Stimulated activated CD8-positive, alpha-beta memory T cell treated with anti-CD3 and anti-CD28 coated beads, Interleukin-4, amount 100 ng/mL, for 1 hour (primary cell): ENCODE results near the gene RAPSN.

ENCODE experiments used
- DNase-seq, 2 donors: peaks; one replicate each; pipeline ENCODE4 v3.0.0-alpha.2; 2020; ENCODE audit warnings: low read depth in 2 of 2, low spot score in 1 of 2

RAPSN gene

GRCh38 chr11:47409440-47410369 is 39.2 kb downstream of the RAPSN start:
- DNase-seq, result no peak

DNA sequence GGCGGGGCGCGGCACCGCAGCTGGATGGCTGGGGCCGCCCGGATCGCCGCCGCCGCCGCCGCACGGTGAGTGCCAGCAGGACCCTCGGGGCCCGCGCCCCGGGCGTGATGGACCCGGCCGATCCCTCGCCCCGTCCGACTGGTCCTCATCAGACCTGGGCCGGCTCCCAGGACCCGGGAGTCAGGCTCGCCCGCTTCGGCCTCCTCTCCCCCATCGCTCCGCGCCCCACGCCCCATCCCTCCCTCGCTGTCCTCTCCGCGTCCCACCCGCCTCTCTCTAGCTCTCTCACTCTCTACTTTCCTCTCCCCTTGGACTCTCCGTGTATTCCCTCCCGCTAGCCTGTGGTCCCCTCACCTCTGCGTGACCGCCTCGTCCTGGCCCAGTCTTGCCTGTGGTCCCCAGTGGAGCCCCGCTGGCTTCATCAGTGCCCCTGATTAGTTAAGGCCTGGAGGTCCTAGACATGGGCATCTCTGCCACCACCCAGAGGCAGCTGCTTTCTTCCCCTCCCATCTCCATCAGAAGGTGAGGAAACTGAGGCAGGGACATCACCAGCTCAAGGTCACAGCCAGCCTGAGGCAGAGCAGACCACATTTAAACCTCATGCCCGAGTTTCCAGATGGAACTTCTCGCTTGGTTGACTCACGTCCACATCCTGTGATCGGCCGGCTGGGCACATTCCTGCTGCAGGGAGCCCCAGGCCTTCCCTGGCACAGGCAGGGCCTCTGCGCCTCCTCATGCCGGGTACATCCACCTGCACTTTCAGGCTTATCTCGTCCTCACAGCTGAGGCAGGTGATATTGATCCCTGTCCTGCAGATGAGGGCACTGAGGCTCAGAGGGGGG is 40.1 kb downstream of the RAPSN start:
- DNase-seq, result no peak

GRCh38 chr11:47407746-47408590 is 41.0 kb downstream of the RAPSN start, which contains the start of gene SLC39A13:
Gene SLC39A13, plus strand, starts transcription at chr11:47408590. Its CDS starts 1,505 bp downstream, at chr11:47410095.
- peak; percentile 81 to 88 for DNase-seq

- DNase-seq, result no peak
These were observed 41.8 kb downstream of the RAPSN start for GRCh38 chr11:47406896-47407745.

DNA sequence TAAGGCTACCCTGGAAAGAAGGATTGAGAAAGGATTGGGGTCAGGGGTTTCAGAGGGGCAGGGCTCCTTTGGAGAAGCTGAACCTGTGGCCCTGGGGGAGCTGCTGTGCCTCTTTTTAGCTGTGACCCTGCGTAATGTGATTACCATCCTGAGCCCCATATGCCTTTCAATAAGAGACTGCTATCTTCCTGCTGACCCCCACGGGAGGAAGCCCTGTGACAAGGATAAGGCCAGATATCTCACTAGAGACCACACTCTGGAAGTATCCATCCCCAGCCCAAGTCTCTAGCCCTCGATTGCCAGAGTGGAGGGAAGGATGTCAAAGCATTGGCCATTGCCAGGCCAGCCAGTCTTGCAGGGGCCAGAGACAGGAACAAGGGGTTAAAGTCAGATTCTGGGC is 45.4 kb downstream of the RAPSN start:
- DNase-seq, result no peak

DNA sequence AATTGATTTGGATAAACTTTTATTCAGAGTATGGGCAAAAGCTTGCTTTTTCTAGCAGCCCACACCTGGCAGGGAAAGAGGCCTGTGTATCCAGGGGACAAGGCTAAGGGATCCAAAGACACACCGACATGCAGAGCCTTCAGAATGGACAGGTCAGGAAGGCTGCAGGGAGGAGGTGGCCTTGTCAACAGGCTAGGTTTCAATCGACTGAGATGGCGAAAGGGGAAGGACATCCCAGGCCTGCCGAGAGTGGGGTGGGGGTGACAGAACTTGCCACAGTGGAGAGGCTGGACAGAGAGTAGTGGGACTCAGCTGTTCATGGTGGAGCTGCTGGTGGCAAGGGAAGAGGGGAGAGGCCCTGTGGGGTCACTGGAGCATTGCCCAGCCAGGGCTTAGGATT is 45.8 kb downstream of the RAPSN start:
- no peak for DNase-seq

DNA sequence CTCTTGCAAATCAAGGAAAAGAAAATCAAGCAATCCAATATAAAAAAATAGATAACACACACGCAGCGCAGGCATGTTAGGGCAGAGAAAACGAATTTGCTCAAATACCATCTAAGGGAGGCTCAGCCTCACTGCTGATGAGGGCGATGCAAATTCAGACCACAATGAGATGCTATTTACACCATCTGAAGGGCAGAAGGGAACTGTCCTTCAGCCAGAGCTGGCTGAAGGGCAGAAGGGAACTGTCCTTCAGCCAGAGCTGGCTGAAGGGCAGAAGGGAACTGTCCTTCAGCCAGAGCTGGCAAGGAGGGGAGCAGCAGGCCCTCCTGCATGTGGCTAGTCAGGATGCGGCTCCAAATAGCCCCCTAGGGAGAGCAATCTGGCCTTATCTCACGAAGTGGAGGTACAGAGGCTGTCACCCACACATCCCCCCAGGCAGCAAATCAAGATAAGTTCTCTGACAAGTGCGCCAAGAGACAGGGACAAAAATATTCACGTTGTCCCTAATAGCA is 48.1 kb downstream of the RAPSN start:
- DNase-seq, result no peak

DNA sequence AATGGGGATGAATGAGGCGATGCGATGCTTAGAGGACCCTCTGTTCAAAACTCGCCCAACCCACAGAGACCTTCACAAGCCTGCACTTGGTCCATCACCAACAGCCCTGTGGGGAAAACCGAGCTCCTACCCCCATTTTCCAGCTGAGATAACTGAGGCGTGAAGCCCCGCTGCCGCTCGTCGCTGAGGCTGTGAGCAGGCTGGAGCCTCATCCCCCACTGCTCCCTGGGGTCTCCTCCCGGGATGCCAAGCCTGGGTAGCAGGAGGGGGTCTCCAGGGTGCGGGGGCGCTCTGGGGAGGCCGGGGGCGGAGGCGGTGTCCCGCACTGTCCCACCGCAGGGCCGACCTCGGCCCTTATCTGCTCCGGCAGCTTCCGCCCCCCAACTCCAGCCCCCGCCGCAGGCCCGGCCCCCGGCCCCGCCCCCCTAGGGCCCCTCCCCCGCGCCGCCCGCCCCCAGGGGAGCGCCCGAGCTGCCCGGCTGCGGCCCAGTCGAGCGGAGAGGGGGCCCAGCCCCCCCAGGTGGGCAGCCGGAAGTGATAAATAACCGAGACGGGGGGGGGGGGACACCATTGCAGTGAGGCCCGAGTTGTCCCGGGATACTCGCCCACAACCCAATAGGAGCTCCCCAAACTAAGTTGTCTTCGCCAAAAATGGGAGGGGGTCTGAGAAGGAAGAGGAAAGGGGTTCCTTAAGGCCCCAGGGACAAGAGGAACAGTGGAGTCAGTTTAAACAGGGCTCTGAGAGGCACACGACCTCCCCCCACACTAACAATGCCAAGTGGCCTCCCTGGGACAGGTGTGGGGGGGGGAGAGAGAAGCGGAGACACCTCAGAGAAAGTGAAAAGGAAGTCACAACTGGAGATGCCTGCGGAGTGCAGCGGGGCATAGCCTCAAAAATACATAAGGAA is 48.8 kb downstream of the RAPSN start:
- peak in 1 of 2 donors; percentile 16 for DNase-seq

DNA sequence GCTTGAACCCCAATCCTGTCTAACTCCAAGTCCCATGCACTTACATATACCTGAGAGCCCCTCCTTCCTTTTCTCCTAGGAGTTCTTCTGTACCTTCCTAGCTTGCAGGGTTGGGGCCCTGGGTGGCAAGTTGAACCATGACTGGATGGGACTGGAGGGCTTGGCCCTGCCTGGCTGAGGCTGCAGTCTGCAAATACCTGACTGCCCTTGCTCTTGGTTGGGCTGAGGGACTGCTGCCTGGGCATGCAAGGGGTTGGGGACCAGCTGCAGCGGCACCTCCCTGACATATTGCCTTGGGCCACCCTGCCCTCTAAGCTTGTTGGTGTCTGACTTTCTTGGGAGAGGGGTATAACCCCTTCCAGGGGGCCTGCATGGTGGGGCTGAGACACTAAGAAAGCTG is 50.4 kb downstream of the RAPSN start:
- DNase-seq, result no peak

DNA sequence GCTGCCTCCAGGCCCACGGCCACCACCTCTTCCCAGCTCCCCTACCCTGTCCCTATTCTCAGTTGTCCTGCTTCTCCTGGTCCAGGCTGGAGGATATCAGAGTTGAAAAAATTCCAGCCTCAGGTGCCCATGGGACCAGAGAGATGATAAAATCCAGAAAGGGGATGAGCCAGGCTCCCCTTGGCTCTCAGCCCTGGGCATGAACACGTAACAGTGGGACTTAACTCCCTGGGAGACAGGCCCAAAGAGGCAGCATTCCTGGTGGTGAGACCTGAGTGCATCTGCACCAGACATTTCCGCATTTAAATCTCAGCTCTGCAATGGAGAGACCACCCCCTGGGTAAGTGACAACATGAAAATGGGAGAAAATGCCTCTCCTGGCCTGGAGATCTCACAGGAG is 50.9 kb downstream of the RAPSN start:
- no peak for DNase-seq

GRCh38 chr11:47396049-47396320 is 53.0 kb downstream of the RAPSN start:
- no peak for DNase-seq

- DNase-seq, result no peak
These were observed 53.5 kb downstream of the RAPSN start for GRCh38 chr11:47395223-47396048.

GRCh38 chr11:47394322-47395222 is 54.4 kb downstream of the RAPSN start:
- peak in 1 of 2 donors; percentile 34 for DNase-seq

GRCh38 chr11:47394050-47394321 is 55.0 kb downstream of the RAPSN start:
- no peak for DNase-seq

- DNase-seq, result no peak
These were observed 55.5 kb downstream of the RAPSN start for GRCh38 chr11:47393163-47394049.

DNA sequence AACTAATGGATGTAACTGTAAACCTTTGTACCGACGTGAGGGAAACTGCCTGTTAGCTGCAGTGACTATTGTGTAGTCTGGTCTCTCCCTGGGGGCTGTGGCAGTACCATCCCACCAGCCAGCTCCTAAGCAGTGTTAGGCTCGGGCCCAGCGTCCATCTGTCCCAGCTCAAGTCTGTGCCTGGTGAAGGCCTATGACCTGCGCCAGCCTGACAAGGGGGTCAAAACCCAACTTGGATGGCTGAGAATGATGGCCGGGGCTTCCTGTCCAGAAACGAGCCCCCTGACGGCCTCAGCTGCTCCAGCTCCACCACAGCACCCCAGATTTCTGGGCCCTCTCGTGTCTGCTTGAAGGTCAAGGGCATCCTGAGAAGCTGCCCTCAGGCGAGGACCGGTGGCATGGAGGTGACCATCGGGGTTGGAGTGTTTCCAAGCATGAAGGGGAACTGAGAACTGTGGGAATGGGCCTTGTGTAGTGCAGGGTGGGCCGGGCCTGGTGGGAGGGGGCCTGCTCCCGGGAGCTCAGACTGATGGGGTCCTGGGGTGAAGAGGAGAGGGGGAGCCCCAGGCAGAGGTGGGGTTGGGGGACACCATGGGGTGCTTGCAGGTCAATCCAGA is 56.3 kb downstream of the RAPSN start:
- no peak for DNase-seq
